Central memory CD8-positive, alpha-beta T cell (primary cell): Measurements from ENCODE around the gene NNT.
A peak's percentile ranks its signal among the peaks of the same experiment; 100 is the strongest.
"Not testable (repeated sequence)": the region's sequence is repeated elsewhere in the genome, so short reads cannot be mapped to it uniquely, and the experiment has no call there.

Experiments
- ATAC-seq: fragments of 150-1000 bp; cut with Tn5 transposase; replicated peaks from 2 replicates; pipeline ENCODE4 v1.10.0; 2022; ENCODE audit warnings: mild to moderate bottlenecking, moderate FRiP score, moderate number of reproducible peaks; ENCODE audit not compliant: poor library complexity, severe bottlenecking; ENCODE audit errors: extremely low read depth
- DNase-seq, 2 donors: peaks; one replicate each; pipeline ENCODE4 v3.0.0; 2021; ENCODE audit warnings: low spot score in 2 of 2
- H3K27ac Mint-ChIP-seq: one replicate; pipeline ENCODE4 v1.8.0; 2022; ENCODE audit warnings: low read depth, mild to moderate bottlenecking, moderate library complexity, mixed read lengths
- H3K27me3 Mint-ChIP-seq: one replicate; pipeline ENCODE4 v1.8.0; 2022; ENCODE audit warnings: mixed read lengths
- H3K36me3 Mint-ChIP-seq: one replicate; pipeline ENCODE4 v1.8.0; 2022; ENCODE audit warnings: mild to moderate bottlenecking, moderate library complexity, mixed read lengths; ENCODE audit not compliant: insufficient read depth
- H3K4me1 Mint-ChIP-seq: one replicate; pipeline ENCODE4 v1.8.0; 2022; ENCODE audit warnings: mixed read lengths
- H3K4me3 Mint-ChIP-seq: one replicate; pipeline ENCODE4 v1.8.0; 2022; ENCODE audit warnings: mild to moderate bottlenecking, moderate library complexity, mixed read lengths
- H3K9me3 Mint-ChIP-seq: one replicate; pipeline ENCODE4 v1.8.0; 2022; ENCODE audit warnings: mixed read lengths

Gene NNT

DNA sequence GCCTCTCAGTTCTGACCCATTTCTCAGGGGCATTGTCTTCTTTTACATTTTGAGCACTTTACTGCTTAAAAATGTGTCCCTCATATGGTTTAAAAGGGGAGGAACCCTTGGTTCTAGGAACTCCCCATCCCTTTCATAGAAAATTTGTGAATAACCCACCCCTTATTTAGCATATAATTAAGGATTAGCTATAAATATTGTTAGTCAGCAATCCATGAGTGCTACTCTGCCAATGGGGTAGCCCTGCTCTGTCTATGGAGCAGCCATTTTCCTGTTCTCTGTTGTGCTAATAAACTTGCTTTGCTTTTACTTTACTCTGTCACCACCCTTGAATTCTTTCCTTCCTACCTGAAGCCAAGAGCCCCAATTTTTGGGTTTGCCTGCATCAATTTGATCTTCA, 12.3 kb upstream of the NNT start:
- H3K36me3 Mint-ChIP-seq: no peaks in the 10 kb centered on the region
- no peaks in the 10 kb centered on the region for H3K27me3 Mint-ChIP-seq
- no peak overlapping the region for H3K27ac Mint-ChIP-seq
- H3K4me1 Mint-ChIP-seq: no peaks in the 10 kb centered on the region
- no peak overlapping the region for H3K4me3 Mint-ChIP-seq
- no peaks in the 10 kb centered on the region for H3K9me3 Mint-ChIP-seq
- ATAC-seq (no peak), DNase-seq (no peak)

DNA sequence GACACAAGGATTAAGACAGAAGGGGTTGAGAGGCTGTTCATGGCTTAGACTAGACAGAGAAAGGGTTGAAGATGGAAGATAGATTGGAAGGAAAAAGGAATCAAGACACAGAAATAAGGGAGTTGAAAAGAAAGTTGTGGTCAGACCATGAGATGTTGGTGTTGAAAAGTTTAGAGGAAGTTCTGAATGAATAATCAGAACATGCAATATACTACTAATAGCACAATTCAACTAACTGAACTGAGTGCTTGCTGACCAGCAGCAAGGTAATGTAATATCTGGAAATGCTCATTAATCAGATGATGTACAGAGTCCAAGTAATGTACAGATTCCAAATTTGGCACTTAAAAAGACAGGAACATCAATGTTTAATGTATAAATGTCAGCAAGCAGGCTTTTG, 10.6 kb upstream of the NNT start:
- DNase-seq (no peak), ATAC-seq (no peak)
- Mint-ChIP-seq H3K4me3 (no peak overlapping the region), H3K27me3 (no peaks in the 10 kb centered on the region), H3K27ac (no peak overlapping the region), H3K9me3 (no peaks in the 10 kb centered on the region), H3K4me1 (no peaks in the 10 kb centered on the region), H3K36me3 (peaks cover 1% of the 10 kb centered on the region)

DNA sequence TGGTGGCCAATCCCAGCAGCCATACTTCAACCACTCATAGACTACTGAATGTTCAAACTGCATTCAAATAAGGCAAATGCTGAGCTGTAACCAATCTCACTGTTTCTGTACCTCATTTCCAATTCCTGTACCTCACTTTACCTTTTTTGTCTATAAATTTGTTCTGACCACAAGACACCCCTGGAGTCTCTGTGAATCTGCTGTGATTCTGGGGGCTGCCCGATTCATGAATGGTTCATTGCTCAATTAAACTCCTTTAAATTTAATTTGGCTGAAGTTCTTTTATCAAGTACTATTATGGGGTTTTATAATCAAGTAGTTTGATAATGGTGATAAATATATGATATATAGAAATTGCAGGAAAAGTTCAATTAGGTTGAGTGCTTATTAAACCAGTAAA, 4.1 kb upstream of the NNT start:
- Mint-ChIP-seq H3K4me1 (peaks cover 26% of the 10 kb centered on the region), H3K36me3 (peaks cover 17% of the 10 kb centered on the region)
- not testable (repeated sequence) for H3K4me3 Mint-ChIP-seq, DNase-seq, H3K27me3 Mint-ChIP-seq, ATAC-seq, H3K9me3 Mint-ChIP-seq, H3K27ac Mint-ChIP-seq

DNA sequence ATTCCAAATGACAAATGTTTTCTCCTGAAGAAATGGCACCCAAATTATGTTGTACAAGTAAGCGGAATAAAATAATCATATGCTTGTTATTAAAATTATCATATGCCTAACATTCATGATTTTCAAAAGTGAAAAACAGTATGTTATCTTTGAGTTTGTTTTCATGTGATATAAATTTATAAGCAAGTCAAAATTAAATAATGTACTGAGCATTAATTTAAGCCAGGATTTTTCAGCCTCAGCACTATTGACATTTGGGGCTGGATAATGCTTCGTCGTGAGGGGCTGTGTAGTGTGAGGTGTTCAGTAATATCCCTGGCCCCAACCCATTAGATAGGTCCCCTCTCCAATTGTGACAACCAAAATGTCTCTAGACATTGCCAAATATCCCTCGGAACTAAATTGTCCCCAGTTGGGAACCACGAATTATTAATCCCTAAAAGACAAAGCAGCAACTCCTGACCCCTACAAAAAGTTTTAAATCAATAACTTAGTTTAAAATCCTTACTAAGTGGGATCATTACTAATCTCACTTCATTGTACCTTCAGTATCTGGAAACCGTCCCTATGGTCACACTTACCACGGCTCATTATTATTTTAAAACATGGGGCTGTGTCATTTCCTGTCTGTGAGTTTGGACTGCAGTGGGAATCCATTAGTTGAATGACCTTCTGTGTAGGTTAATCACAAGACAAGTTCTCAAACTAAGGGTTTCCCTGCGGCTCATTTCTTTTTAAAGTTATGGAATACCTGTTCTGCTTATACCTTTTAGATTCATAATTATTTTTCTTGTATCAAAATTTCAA, 1.3 kb upstream of the NNT start:
- no peaks in the 10 kb centered on the region for H3K27me3 Mint-ChIP-seq
- peaks cover 44% of the 10 kb centered on the region for H3K4me1 Mint-ChIP-seq
- no peak for ATAC-seq
- peak overlapping the region; percentile 99 for H3K27ac Mint-ChIP-seq
- H3K36me3 Mint-ChIP-seq: peaks cover 20% of the 10 kb centered on the region
- peak overlapping the region; percentile 100 for H3K4me3 Mint-ChIP-seq
- H3K9me3 Mint-ChIP-seq: no peaks in the 10 kb centered on the region
- no peak for DNase-seq

DNA sequence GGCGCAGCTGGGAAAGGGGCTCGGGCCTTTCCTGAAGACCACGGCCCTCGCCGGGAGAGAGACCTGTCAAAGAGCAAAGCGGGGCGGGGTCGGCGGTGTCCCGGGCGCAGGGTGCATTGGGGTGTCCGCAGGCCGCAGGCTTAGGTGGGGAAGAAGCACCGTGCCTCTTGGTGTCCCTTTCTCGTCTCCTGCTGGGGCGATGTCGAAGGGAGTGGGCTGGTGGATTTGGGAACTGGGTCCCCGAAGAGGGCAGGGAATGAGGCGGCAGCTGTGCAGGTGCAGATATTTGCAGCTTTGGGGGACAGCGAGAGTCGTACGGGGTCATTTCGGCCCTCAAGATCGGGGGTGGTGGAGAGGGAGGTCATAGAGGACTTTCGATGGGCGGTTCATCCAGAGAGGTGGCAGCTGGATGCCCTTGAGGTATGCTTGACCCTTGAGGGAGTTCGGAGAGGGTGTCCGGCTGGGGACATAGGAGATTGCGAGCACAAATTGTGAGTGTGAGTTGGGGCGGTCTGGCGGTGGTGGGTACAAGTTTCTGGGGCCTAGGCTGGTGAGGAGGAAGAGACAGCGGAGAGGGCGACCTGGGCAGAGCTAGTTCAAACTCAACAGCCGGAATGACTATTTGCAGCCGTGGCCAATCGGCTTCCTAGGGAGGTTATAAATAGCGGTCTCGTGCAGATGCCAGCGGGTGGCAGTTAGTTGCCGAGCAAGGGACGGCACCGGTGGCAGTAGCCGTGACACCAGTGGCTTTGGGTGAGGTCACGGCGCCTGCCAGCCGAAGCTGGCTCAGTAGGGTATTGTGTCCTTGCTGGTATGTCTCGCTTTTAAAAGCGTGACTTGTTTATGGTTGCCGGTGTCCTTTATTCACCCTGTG, 601 bp downstream of the NNT start:
- DNase-seq: peak; percentile 55 to 64

DNA sequence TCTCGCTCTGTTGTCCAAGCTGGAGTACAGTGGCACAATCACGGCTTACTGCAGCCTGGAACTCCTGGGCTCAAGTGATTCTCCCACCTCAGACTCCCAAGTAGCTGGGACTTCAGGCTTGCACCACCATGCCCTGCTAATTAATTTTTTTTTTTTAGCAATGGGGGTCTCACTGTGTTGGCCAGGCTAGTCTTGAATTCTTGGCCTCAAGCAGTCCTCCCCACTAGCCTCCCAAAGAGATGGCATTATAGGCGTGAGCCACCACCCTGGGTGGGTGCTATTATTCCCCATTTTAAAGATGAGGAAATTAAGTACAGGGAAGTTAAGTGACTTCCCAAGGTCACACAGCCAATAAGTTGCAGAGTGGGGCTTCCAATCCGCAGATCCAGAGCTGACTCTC, 1.7 kb downstream of the NNT start:
- Mint-ChIP-seq H3K4me3 (peak overlapping the region; percentile 100), H3K27ac (no peak overlapping the region), H3K9me3 (no peaks in the 10 kb centered on the region), H3K4me1 (peaks cover 56% of the 10 kb centered on the region), H3K36me3 (peaks cover 21% of the 10 kb centered on the region), H3K27me3 (no peaks in the 10 kb centered on the region)
- ATAC-seq (no peak), DNase-seq (no peak)

More for the DNA sequence above, 601 bp downstream of the NNT start:
- peak; percentile 79 for ATAC-seq
- Mint-ChIP-seq H3K4me1 (peaks cover 49% of the 10 kb centered on the region), H3K4me3 (peak overlapping the region; percentile 100), H3K9me3 (no peaks in the 10 kb centered on the region), H3K27me3 (no peaks in the 10 kb centered on the region), H3K36me3 (peaks cover 21% of the 10 kb centered on the region), H3K27ac (peak overlapping the region; percentile 99)

DNA sequence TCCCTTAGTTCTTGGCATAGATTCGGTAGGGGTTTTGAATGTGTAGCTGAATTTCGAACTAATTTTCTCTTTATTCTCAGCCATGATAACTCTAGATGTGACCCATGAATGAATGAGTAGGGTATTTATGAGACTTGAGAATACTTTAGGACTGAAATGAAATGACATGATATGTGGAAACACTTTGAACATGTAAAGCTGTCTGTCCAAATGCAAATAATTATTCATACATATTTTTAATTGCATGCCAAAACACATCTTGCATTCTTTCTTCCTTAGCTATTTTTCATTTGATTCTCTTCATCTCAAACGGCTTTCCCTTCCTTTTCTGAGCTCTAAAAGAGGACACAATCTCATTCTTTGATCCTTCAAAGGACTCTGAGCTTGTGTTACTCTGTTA, 3.4 kb downstream of the NNT start:
- Mint-ChIP-seq H3K4me3 (no peak overlapping the region), H3K27ac (peak overlapping the region; percentile 61), H3K9me3 (no peaks in the 10 kb centered on the region), H3K27me3 (no peaks in the 10 kb centered on the region), H3K36me3 (peaks cover 25% of the 10 kb centered on the region), H3K4me1 (peaks cover 65% of the 10 kb centered on the region)
- ATAC-seq (no peak), DNase-seq (no peak)

DNA sequence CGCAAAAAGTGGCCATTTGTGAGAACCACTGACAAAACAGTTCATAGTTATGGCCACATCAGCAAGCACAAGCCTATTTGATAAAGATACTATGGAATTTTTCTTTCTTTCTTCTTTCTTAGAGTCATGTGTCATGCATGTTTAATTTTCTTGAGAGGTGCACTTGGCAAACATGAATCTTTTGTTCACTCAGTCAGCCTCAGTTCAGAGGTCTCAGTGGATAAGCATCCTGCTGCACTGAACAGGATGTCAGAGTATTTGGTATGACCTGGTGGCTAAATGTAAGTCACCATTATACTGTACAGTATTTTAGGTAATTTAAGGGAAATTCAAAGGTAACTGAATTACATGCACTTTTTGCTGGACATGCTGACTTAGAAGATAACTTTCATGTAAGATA, 5.4 kb downstream of the NNT start:
- H3K4me1 Mint-ChIP-seq: peaks cover 58% of the 10 kb centered on the region
- H3K36me3 Mint-ChIP-seq: peaks cover 19% of the 10 kb centered on the region
- H3K27me3 Mint-ChIP-seq: no peaks in the 10 kb centered on the region
- ATAC-seq: no peak
- H3K9me3 Mint-ChIP-seq: no peaks in the 10 kb centered on the region
- H3K4me3 Mint-ChIP-seq: no peak overlapping the region
- no peak overlapping the region for H3K27ac Mint-ChIP-seq
- no peak for DNase-seq

DNA sequence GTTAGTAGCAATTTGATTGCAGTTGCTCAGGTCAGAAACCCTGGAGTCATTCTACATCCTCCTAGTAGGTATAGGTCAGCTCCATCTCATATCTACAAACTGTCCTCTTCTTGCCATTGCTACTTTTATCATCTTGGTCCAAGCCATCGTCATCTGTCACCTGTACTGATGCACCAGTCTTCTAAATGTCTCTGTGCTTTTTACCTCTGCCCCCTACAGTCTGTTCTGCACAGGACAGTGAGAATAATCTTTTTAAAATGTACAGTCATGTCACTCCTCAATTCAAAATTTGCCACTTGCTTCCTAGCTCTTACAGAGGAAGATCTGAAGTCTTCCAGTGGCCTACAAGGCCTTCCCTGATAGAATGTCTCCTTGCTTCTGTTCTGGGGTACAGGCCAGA, 6.8 kb downstream of the NNT start:
- H3K27me3 Mint-ChIP-seq: no peaks in the 10 kb centered on the region
- peaks cover 13% of the 10 kb centered on the region for H3K36me3 Mint-ChIP-seq
- peaks cover 47% of the 10 kb centered on the region for H3K4me1 Mint-ChIP-seq
- no peak for DNase-seq
- ATAC-seq: no peak
- no peaks in the 10 kb centered on the region for H3K9me3 Mint-ChIP-seq
- H3K27ac Mint-ChIP-seq: no peak overlapping the region
- no peak overlapping the region for H3K4me3 Mint-ChIP-seq

DNA sequence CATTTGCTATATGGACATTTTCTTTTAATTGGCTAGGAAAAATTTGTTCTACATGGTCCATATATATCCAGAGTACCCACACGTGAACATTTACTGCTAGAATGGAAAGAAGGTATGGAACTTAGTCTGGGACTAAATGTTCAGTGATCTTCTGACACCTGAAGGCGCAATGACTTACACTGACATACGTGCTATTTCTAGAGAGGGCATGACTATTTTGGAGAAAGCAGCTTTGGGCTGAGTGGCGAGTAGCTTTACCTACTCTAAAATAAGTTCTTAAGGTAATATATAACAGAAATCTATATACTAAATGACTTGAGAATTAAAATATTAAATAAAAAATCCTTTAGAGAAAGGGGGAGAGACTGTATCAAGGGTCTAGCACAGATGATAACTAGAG, 10.4 kb downstream of the NNT start:
- no peak for DNase-seq
- Mint-ChIP-seq H3K27ac (no peak overlapping the region), H3K36me3 (peaks cover 11% of the 10 kb centered on the region), H3K4me3 (no peak overlapping the region), H3K4me1 (peaks cover 25% of the 10 kb centered on the region), H3K9me3 (no peaks in the 10 kb centered on the region), H3K27me3 (no peaks in the 10 kb centered on the region)
- no peak for ATAC-seq

DNA sequence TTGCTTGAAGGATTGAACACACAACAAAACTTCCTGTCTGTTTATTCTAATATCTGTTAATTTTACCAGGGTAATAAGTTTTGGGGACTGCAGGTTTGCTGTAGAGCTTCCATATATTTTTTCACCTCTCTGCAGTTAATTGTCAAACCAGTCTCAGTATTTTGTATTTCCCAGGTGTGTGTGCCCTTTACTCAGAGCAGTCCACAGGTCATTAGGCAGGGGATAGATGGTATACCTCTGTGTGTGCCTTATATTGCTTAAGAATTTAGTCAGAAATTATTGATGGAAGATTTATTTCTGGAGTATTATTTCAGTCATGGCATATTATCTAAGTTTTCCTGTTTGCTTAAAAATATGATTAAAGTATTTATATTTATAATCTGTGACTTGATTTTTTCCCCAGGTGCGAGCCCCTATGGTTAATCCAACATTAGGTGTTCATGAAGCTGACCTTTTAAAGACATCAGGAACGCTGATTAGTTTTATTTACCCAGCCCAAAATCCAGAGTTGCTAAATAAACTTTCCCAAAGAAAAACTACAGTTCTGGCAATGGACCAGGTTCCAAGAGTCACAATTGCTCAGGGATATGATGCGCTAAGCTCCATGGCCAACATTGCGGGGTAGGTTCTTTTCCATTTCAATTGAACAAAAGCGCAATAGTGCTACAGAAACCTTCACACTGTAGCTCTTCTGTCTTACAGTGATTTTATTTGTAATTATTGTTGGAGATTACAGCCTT, 12.6 kb downstream of the NNT start:
- H3K36me3 Mint-ChIP-seq: peaks cover 14% of the 10 kb centered on the region
- H3K9me3 Mint-ChIP-seq: no peaks in the 10 kb centered on the region
- no peak overlapping the region for H3K27ac Mint-ChIP-seq
- H3K27me3 Mint-ChIP-seq: no peaks in the 10 kb centered on the region
- H3K4me3 Mint-ChIP-seq: no peak overlapping the region
- no peak for ATAC-seq
- DNase-seq: no peak
- peaks cover 12% of the 10 kb centered on the region for H3K4me1 Mint-ChIP-seq

DNA sequence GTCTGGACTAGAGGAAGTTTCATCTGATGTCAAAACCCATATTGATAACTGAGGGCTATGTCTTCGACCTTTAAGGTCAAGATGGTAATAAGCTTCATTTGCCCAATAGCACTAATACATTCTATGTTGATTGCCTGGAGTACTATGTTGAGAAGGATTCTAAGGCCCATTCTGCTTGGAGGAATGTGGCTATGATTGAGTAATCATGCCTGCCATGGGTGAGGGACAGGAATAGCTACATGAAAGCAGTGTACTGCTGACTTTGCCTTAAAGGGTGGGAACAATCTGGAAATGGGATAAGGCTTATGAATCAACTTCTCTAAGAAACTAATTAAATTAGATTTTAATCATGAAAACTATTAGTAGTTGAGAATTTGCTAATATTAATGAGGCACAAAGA, 13.6 kb downstream of the NNT start:
- H3K4me3 Mint-ChIP-seq: no peak overlapping the region
- no peaks in the 10 kb centered on the region for H3K27me3 Mint-ChIP-seq
- peaks cover 6% of the 10 kb centered on the region for H3K4me1 Mint-ChIP-seq
- H3K9me3 Mint-ChIP-seq: no peaks in the 10 kb centered on the region
- H3K36me3 Mint-ChIP-seq: peaks cover 18% of the 10 kb centered on the region
- ATAC-seq (no peak), DNase-seq (no peak)
- no peak overlapping the region for H3K27ac Mint-ChIP-seq
